ENCODE measurements around the gene VSIG10.

VSIG10 gene

GRCh38 chr12:118119449-118119879, 15.7 kb upstream of the VSIG10 start:
- no peak overlapping the region for H3K4me3 ChIP-seq (ENCODE audit: insufficient read depth, low read depth, low read length, poor library complexity, severe bottlenecking)
- H3K36me3 ChIP-seq (ENCODE audit: control insufficient read depth, insufficient read depth, low read length) = no peaks in the 10 kb centered on the region
- H3K4me1 ChIP-seq (ENCODE audit: control insufficient read depth, insufficient read depth, low read length, poor library complexity, severe bottlenecking) = no peaks in the 10 kb centered on the region
- DNase-seq = no peak
- no peaks in the 10 kb centered on the region for H3K27me3 ChIP-seq (replicated peaks; ENCODE audit: control insufficient read depth, insufficient read depth, low read length, poor library complexity, severe bottlenecking)
- H3K27ac ChIP-seq (ENCODE audit: insufficient read depth, low read length, poor library complexity, severe bottlenecking) = no peak overlapping the region
- no peaks in the 10 kb centered on the region for H3K9me3 ChIP-seq (ENCODE audit: control insufficient read depth, low read length)

GRCh38 chr12:118109088-118109487, 5.3 kb upstream of the VSIG10 start:
- peaks cover 5% of the 10 kb centered on the region for H3K4me1 ChIP-seq (ENCODE audit: control insufficient read depth, insufficient read depth, low read length, poor library complexity, severe bottlenecking)
- H3K36me3 ChIP-seq (ENCODE audit: control insufficient read depth, insufficient read depth, low read length) = no peaks in the 10 kb centered on the region
- no peak for DNase-seq
- no peaks in the 10 kb centered on the region for H3K27me3 ChIP-seq (replicated peaks; ENCODE audit: control insufficient read depth, insufficient read depth, low read length, poor library complexity, severe bottlenecking)
- H3K9me3 ChIP-seq (ENCODE audit: control insufficient read depth, low read length) = no peaks in the 10 kb centered on the region
- H3K4me3 ChIP-seq (ENCODE audit: insufficient read depth, low read depth, low read length, poor library complexity, severe bottlenecking) = no peak overlapping the region
- H3K27ac ChIP-seq (ENCODE audit: insufficient read depth, low read length, poor library complexity, severe bottlenecking) = no peak overlapping the region

DNA sequence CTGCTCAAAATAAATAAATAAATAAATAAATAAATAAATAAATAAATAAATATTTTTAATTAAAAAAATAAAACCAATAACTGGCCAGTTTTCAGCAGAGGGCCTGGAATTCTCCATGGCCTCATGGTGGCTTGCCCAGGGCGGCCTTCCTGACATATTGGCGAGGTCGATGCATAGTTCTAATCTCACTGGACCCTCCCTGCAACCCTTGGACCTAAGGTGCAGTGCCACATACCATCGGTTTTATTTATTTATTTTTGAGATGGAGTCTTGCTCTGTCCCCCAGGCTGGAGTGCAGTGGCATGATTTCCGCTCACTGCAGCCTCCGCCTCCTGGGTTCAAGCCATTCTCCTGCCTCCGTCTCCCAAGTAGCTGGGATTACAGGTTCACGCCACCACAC, 3.9 kb upstream of the VSIG10 start:
- DNase-seq = no peak
- Histone ChIP-seq H3K9me3 (ENCODE audit: control insufficient read depth, low read length) (no peaks in the 10 kb centered on the region), H3K4me3 (ENCODE audit: insufficient read depth, low read depth, low read length, poor library complexity, severe bottlenecking) (no peak overlapping the region), H3K27me3 (replicated peaks; ENCODE audit: control insufficient read depth, insufficient read depth, low read length, poor library complexity, severe bottlenecking) (no peaks in the 10 kb centered on the region), H3K36me3 (ENCODE audit: control insufficient read depth, insufficient read depth, low read length) (no peaks in the 10 kb centered on the region), H3K27ac (ENCODE audit: insufficient read depth, low read length, poor library complexity, severe bottlenecking) (no peak overlapping the region), H3K4me1 (ENCODE audit: control insufficient read depth, insufficient read depth, low read length, poor library complexity, severe bottlenecking) (peaks cover 5% of the 10 kb centered on the region)

DNA sequence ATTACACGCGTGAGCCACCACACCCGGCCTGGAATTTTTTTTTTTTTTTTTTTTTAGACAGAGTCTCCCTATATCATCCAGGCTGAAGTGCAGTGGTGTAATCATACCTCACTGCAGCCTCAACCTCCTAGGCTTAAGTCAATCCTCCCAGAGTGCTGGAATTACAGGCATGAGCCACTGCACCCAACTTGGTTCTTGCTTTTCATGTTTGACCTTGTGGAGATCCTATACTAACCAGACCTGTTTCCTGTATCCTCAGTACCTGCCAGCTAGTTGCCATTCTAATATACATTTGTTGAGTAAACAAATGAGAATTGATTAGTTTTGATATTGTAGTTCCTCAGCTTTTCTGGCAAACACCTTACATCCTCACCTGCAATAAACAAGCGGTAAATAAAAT, 3.2 kb upstream of the VSIG10 start:
- no peaks in the 10 kb centered on the region for H3K27me3 ChIP-seq (replicated peaks; ENCODE audit: control insufficient read depth, insufficient read depth, low read length, poor library complexity, severe bottlenecking)
- H3K4me1 ChIP-seq (ENCODE audit: control insufficient read depth, insufficient read depth, low read length, poor library complexity, severe bottlenecking) = peaks cover 5% of the 10 kb centered on the region

GRCh38 chr12:118103201-118103600, 610 bp downstream of the VSIG10 start:
- DNase-seq = no peak
- Histone ChIP-seq H3K4me3 (ENCODE audit: insufficient read depth, low read depth, low read length, poor library complexity, severe bottlenecking) (peak overlapping the region; percentile 78), H3K36me3 (ENCODE audit: control insufficient read depth, insufficient read depth, low read length) (no peaks in the 10 kb centered on the region), H3K9me3 (ENCODE audit: control insufficient read depth, low read length) (no peaks in the 10 kb centered on the region), H3K27ac (ENCODE audit: insufficient read depth, low read length, poor library complexity, severe bottlenecking) (no peak overlapping the region), H3K27me3 (replicated peaks; ENCODE audit: control insufficient read depth, insufficient read depth, low read length, poor library complexity, severe bottlenecking) (no peaks in the 10 kb centered on the region), H3K4me1 (ENCODE audit: control insufficient read depth, insufficient read depth, low read length, poor library complexity, severe bottlenecking) (peaks cover 5% of the 10 kb centered on the region)

More for the DNA sequence above, 3.2 kb upstream of the VSIG10 start:
- no peak for DNase-seq
- Histone ChIP-seq H3K27ac (ENCODE audit: insufficient read depth, low read length, poor library complexity, severe bottlenecking) (no peak overlapping the region), H3K9me3 (ENCODE audit: control insufficient read depth, low read length) (no peaks in the 10 kb centered on the region), H3K36me3 (ENCODE audit: control insufficient read depth, insufficient read depth, low read length) (no peaks in the 10 kb centered on the region), H3K4me3 (ENCODE audit: insufficient read depth, low read depth, low read length, poor library complexity, severe bottlenecking) (no peak overlapping the region)

GRCh38 chr12:118102609-118103008, 1.2 kb downstream of the VSIG10 start:
- no peak overlapping the region for H3K4me3 ChIP-seq (ENCODE audit: insufficient read depth, low read depth, low read length, poor library complexity, severe bottlenecking)
- H3K27me3 ChIP-seq (replicated peaks; ENCODE audit: control insufficient read depth, insufficient read depth, low read length, poor library complexity, severe bottlenecking) = no peaks in the 10 kb centered on the region
- no peak overlapping the region for H3K27ac ChIP-seq (ENCODE audit: insufficient read depth, low read length, poor library complexity, severe bottlenecking)
- H3K9me3 ChIP-seq (ENCODE audit: control insufficient read depth, low read length) = no peaks in the 10 kb centered on the region
- no peaks in the 10 kb centered on the region for H3K36me3 ChIP-seq (ENCODE audit: control insufficient read depth, insufficient read depth, low read length)
- peaks cover 5% of the 10 kb centered on the region for H3K4me1 ChIP-seq (ENCODE audit: control insufficient read depth, insufficient read depth, low read length, poor library complexity, severe bottlenecking)
- DNase-seq = no peak

DNA sequence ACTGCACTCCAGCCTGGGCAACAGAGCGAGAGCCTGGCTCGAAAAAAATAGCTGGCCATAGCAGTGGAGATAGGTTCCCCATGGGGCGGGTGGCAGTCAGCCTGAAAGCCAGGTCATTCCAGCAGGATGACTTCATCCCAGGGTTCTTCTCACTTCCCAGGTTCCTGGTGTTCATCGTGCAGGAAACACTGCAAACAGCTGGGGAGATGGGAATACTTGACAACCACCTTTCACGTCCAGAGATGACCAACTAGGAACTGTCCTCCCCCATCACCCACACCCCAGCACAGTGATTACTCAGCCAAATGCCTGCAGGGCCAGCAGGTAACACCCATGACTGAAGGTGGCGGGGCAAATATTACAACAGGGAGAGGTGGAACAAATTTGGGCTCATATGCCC, 1.7 kb downstream of the VSIG10 start:
- H3K9me3 ChIP-seq (ENCODE audit: control insufficient read depth, low read length) = no peaks in the 10 kb centered on the region
- no peaks in the 10 kb centered on the region for H3K27me3 ChIP-seq (replicated peaks; ENCODE audit: control insufficient read depth, insufficient read depth, low read length, poor library complexity, severe bottlenecking)
- no peak overlapping the region for H3K4me3 ChIP-seq (ENCODE audit: insufficient read depth, low read depth, low read length, poor library complexity, severe bottlenecking)
- H3K36me3 ChIP-seq (ENCODE audit: control insufficient read depth, insufficient read depth, low read length) = no peaks in the 10 kb centered on the region
- DNase-seq = no peak
- no peak overlapping the region for H3K27ac ChIP-seq (ENCODE audit: insufficient read depth, low read length, poor library complexity, severe bottlenecking)
- H3K4me1 ChIP-seq (ENCODE audit: control insufficient read depth, insufficient read depth, low read length, poor library complexity, severe bottlenecking) = peaks cover 5% of the 10 kb centered on the region

- Histone ChIP-seq H3K27ac (ENCODE audit: insufficient read depth, low read length, poor library complexity, severe bottlenecking) (no peak overlapping the region), H3K4me3 (ENCODE audit: insufficient read depth, low read depth, low read length, poor library complexity, severe bottlenecking) (no peak overlapping the region), H3K9me3 (ENCODE audit: control insufficient read depth, low read length) (no peaks in the 10 kb centered on the region), H3K27me3 (replicated peaks; ENCODE audit: control insufficient read depth, insufficient read depth, low read length, poor library complexity, severe bottlenecking) (no peaks in the 10 kb centered on the region), H3K36me3 (ENCODE audit: control insufficient read depth, insufficient read depth, low read length) (no peaks in the 10 kb centered on the region), H3K4me1 (ENCODE audit: control insufficient read depth, insufficient read depth, low read length, poor library complexity, severe bottlenecking) (peaks cover 5% of the 10 kb centered on the region)
- no peak for DNase-seq
Observed at GRCh38 chr12:118101051-118101450, 2.8 kb downstream of the VSIG10 start.

- DNase-seq = no peak
- Histone ChIP-seq H3K9me3 (ENCODE audit: control insufficient read depth, low read length) (no peaks in the 10 kb centered on the region), H3K27me3 (replicated peaks; ENCODE audit: control insufficient read depth, insufficient read depth, low read length, poor library complexity, severe bottlenecking) (no peaks in the 10 kb centered on the region), H3K4me1 (ENCODE audit: control insufficient read depth, insufficient read depth, low read length, poor library complexity, severe bottlenecking) (peaks cover under 1% of the 10 kb centered on the region), H3K4me3 (ENCODE audit: insufficient read depth, low read depth, low read length, poor library complexity, severe bottlenecking) (no peak overlapping the region), H3K36me3 (ENCODE audit: control insufficient read depth, insufficient read depth, low read length) (no peaks in the 10 kb centered on the region), H3K27ac (ENCODE audit: insufficient read depth, low read length, poor library complexity, severe bottlenecking) (no peak overlapping the region)
Observed at GRCh38 chr12:118098911-118099671, 4.7 kb downstream of the VSIG10 start.

DNA sequence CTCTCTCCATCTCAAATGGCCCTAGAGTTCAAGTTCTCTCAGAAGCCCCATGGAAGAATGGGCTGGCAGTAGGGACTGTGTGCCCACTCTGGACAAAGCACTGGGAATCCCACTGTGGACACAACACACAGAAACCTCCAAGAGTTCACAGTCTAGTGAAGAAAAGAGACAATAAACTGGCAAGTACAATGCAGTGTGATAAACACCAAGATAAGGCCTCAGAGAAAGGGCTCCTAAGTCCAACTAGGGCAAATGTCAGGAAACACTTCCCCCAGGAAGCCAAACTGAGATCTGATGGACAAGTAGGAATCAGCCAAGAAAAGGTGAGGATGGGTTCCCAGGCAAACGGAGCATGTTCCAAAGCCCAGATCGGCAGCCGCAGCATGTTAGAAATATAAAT, 5.4 kb downstream of the VSIG10 start:
- no peaks in the 10 kb centered on the region for H3K27me3 ChIP-seq (replicated peaks; ENCODE audit: control insufficient read depth, insufficient read depth, low read length, poor library complexity, severe bottlenecking)
- DNase-seq = no peak
- H3K4me1 ChIP-seq (ENCODE audit: control insufficient read depth, insufficient read depth, low read length, poor library complexity, severe bottlenecking) = no peaks in the 10 kb centered on the region
- no peaks in the 10 kb centered on the region for H3K36me3 ChIP-seq (ENCODE audit: control insufficient read depth, insufficient read depth, low read length)
- H3K9me3 ChIP-seq (ENCODE audit: control insufficient read depth, low read length) = no peaks in the 10 kb centered on the region
- H3K4me3 ChIP-seq (ENCODE audit: insufficient read depth, low read depth, low read length, poor library complexity, severe bottlenecking) = no peak overlapping the region
- no peak overlapping the region for H3K27ac ChIP-seq (ENCODE audit: insufficient read depth, low read length, poor library complexity, severe bottlenecking)
